Right atrium auricular region (tissue), 2 donors: ENCODE measurements around the gene TNS3. TPM values are rescaled to one million over a fixed set of nuclear protein-coding genes. Genes with fewer than 3 reads are reported as not detected.
"Not testable (repeated sequence)": the region's sequence is repeated elsewhere in the genome, so short reads cannot be mapped to it uniquely, and the experiment has no call there.

Experiments
- DNase-seq: peaks from one replicate; pipeline ENCODE4 v3.0.0-alpha.2; 2019; ENCODE audit warnings: low spot score
- H3K27ac ChIP-seq, 2 donors: fragments of 200-600 bp; sonication (generic); 1 replicate in 1 of 2; 2 replicates in 1 of 2; pipeline ENCODE4 v1.5.1; 2016 to 2019
- H3K27me3 ChIP-seq, 2 donors: fragments of 200-600 bp; sonication (generic); one replicate each; pipeline versions ENCODE4 v1.5.1 to v1.6.0; 2017 to 2019
- H3K36me3 ChIP-seq: fragments of 200-600 bp; sonication (generic); one replicate; pipeline ENCODE4 v1.5.1; 2016
- H3K4me1 ChIP-seq, 2 donors: fragments of 200-600 bp; sonication (generic); one replicate each; pipeline versions ENCODE4 v1.5.1 to v1.6.0; 2017 to 2019
- H3K4me3 ChIP-seq, 2 donors: fragments of 200-600 bp; sonication (generic); 1 replicate in 1 of 2; 2 replicates in 1 of 2; pipeline ENCODE4 v1.5.1; 2017 to 2019; ENCODE audit warnings: mild to moderate bottlenecking in 1 of 2, moderate library complexity in 1 of 2
- H3K9me3 ChIP-seq, 2 donors: fragments of 200-600 bp; sonication (generic); one replicate each; pipeline ENCODE4 v1.5.1; 2019
- CTCF ChIP-seq, 2 donors: fragments of 200-600 bp; sonication (generic); IDR thresholded peaks; one replicate each; pipeline ENCODE4 v1.5.1; 2019; ENCODE audit warnings: antibody characterized with exemption in 2 of 2
- total RNA-seq, 2 donors: library from RNA; depleted of rRNA; stranded (reverse); fragments of >200 nt; gene quantifications; one replicate each; pipeline ENCODE4 v1.1.0, GENCODE V29; 2016

TNS3 gene
- total RNA-seq, 2 donors from 2014 or later: 39.7 to 44.4 TPM

GRCh38 chr7:47617131-47617530, 35.2 kb upstream of the TNS3 start:
- no peaks in the 10 kb centered on the region for H3K9me3 ChIP-seq
- no peaks in the 10 kb centered on the region for H3K36me3 ChIP-seq
- H3K27me3 ChIP-seq: no peaks in the 10 kb centered on the region
- H3K27ac ChIP-seq: no peak overlapping the region
- peaks cover 0 to 12% of the 10 kb centered on the region in 2 donors for H3K4me1 ChIP-seq
- no peak for TF ChIP-seq CTCF (IDR thresholded peaks at IDR 0.05)
- H3K4me3 ChIP-seq: no peak overlapping the region
- no peak for DNase-seq

DNA sequence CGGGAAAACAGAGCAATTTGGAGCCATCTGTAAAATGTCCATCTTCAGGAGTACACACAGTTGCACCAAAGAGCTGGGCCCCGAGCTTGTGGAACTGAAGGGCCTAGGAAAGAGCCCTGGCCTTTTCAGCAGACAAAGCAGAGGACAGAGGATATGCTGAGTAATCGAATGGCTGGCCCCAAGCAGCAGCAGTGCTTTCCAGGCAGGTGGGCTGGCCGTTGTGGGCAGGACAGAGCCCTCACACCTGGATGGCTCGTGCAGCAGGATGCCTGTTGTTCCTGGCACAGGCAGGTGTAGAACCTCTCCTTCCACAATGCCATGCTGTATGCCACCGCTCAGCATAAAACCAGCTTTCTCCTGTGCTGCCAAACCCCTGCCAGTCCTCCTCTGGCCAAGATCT, 32.5 kb upstream of the TNS3 start:
- H3K4me3 ChIP-seq: no peak overlapping the region
- DNase-seq: no peak

GRCh38 chr7:47611045-47611511, 29.2 kb upstream of the TNS3 start:
- TF ChIP-seq CTCF (IDR thresholded peaks at IDR 0.05): no peak
- H3K27me3 ChIP-seq: no peaks in the 10 kb centered on the region
- H3K36me3 ChIP-seq: no peaks in the 10 kb centered on the region
- no peak overlapping the region for H3K4me3 ChIP-seq
- H3K27ac ChIP-seq: peak overlapping the region in 1 of 2 donors; percentile 79
- H3K4me1 ChIP-seq: peaks cover 0 to 13% of the 10 kb centered on the region in 2 donors
- no peak for DNase-seq
- H3K9me3 ChIP-seq: no peaks in the 10 kb centered on the region

More for the DNA sequence above, 32.5 kb upstream of the TNS3 start:
- Histone ChIP-seq H3K27ac (no peak overlapping the region), H3K9me3 (no peaks in the 10 kb centered on the region), H3K27me3 (no peaks in the 10 kb centered on the region), H3K4me1 (peaks cover 0 to 13% of the 10 kb centered on the region in 2 donors), H3K36me3 (no peaks in the 10 kb centered on the region)
- no peak for TF ChIP-seq CTCF (IDR thresholded peaks at IDR 0.05)

DNA sequence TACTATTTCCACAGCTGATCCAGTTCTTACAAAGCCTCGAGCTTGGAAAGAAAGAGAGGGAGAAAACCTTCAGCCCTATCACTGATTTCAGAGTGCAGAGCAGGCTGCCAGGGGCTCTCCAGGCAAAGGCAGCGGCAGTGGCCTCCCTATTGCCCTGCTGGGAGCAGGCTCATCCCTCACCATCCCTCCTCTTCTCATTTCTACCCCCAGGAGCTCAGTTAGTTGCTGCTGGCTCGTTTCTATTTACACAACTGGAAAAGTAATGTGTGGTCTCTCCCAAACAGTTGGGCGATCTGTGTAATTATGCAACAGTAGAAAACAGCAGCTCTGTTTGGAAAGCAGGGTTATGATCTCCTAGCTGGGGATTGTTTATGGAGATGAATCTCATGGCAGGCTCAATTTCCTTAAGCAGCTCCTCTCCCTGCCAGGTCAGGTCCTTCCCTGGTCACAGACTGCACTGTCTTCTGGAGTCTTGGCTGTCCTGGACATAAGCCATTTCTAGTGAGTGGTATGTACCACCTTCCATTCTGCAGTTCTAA, 28.7 kb upstream of the TNS3 start:
- no peaks in the 10 kb centered on the region for H3K27me3 ChIP-seq
- DNase-seq: no peak
- H3K4me3 ChIP-seq: no peak overlapping the region
- H3K9me3 ChIP-seq: no peaks in the 10 kb centered on the region
- peak overlapping the region; percentile 35 to 79 for H3K27ac ChIP-seq
- TF ChIP-seq CTCF (IDR thresholded peaks at IDR 0.05): no peak
- H3K4me1 ChIP-seq: peaks cover 0 to 13% of the 10 kb centered on the region in 2 donors
- H3K36me3 ChIP-seq: no peaks in the 10 kb centered on the region

GRCh38 chr7:47609803-47610452, 28.0 kb upstream of the TNS3 start:
- Histone ChIP-seq H3K36me3 (no peaks in the 10 kb centered on the region), H3K27ac (peak overlapping the region; percentile 35 to 79), H3K27me3 (no peaks in the 10 kb centered on the region), H3K4me1 (peaks cover 0 to 13% of the 10 kb centered on the region in 2 donors), H3K9me3 (no peaks in the 10 kb centered on the region), H3K4me3 (no peak overlapping the region)
- DNase-seq: peak; percentile 75
- TF ChIP-seq CTCF (IDR thresholded peaks at IDR 0.05): no peak

DNA sequence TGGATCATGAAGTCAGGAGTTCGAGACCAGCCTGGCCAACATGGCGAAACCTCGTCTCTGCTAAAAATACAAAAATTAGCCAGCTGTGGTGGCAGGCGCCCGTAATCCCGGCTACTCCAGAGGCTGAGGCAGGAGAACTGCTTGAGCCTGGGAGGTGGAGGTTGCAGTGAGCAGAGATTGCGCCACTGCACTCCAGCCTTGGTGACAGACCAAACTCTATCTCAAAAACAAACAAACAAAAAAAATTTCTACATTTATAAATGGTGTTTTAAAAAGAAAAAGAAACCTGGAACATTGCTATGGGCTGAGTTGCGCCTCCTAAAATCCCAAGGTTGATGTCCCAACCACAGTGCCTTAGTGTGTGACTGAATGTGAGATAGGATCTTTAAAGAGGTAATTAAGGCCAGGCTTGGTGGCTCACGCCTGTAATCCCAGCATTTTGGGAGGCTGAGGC, 24.7 kb upstream of the TNS3 start:
- DNase-seq, H3K9me3 ChIP-seq, H3K27ac ChIP-seq, H3K27me3 ChIP-seq, H3K36me3 ChIP-seq, H3K4me3 ChIP-seq: not testable (repeated sequence)
- peaks cover 0 to 20% of the 10 kb centered on the region in 2 donors for H3K4me1 ChIP-seq
